Stimulated activated CD4-positive, alpha-beta T cell treated with anti-CD3 and anti-CD28 coated beads, Interleukin-2, amount 100 ng/mL, for 4 hours (primary cell): ENCODE measurements around the gene DACH1.

ENCODE experiments used
- DNase-seq: peaks from one replicate; pipeline ENCODE4 v3.0.0-alpha.2; 2020; ENCODE audit warnings: low read depth

DACH1 gene

GRCh38 chr13:71702253-71702652 lies 164.8 kb downstream of the DACH1 start:
- no peak for DNase-seq

- DNase-seq: no peak
Observed at GRCh38 chr13:71701741-71702140, 165.3 kb downstream of the DACH1 start.

GRCh38 chr13:71699342-71699741 lies 167.7 kb downstream of the DACH1 start:
- no peak for DNase-seq

- DNase-seq: no peak
Observed at GRCh38 chr13:71695662-71696061, 171.3 kb downstream of the DACH1 start.

GRCh38 chr13:71685072-71685471 lies 181.9 kb downstream of the DACH1 start:
- DNase-seq: no peak

GRCh38 chr13:71681901-71682613 lies 184.9 kb downstream of the DACH1 start:
- no peak for DNase-seq

GRCh38 chr13:71677124-71677523 lies 189.9 kb downstream of the DACH1 start:
- DNase-seq: no peak

- DNase-seq: no peak
Observed at GRCh38 chr13:71672512-71672911, 194.5 kb downstream of the DACH1 start.

GRCh38 chr13:71663431-71663830 lies 203.6 kb downstream of the DACH1 start:
- no peak for DNase-seq

- DNase-seq: no peak
Observed at GRCh38 chr13:71661921-71662320, 205.1 kb downstream of the DACH1 start.

GRCh38 chr13:71659404-71659803 lies 207.6 kb downstream of the DACH1 start:
- DNase-seq: no peak

- DNase-seq: no peak
Observed at GRCh38 chr13:71645467-71645866, 221.5 kb downstream of the DACH1 start.

GRCh38 chr13:71644579-71644978 lies 222.4 kb downstream of the DACH1 start:
- DNase-seq: no peak

- DNase-seq: no peak
Observed at GRCh38 chr13:71643448-71643860, 223.6 kb downstream of the DACH1 start.

GRCh38 chr13:71638751-71639150 lies 228.3 kb downstream of the DACH1 start:
- DNase-seq: no peak

- no peak for DNase-seq
Observed at GRCh38 chr13:71634602-71635443, 232.2 kb downstream of the DACH1 start.

- no peak for DNase-seq
Observed at GRCh38 chr13:71634182-71634581, 232.8 kb downstream of the DACH1 start.

- no peak for DNase-seq
Observed at GRCh38 chr13:71632721-71633120, 234.3 kb downstream of the DACH1 start.

- no peak for DNase-seq
Observed at GRCh38 chr13:71632206-71632605, 234.8 kb downstream of the DACH1 start.

- DNase-seq: no peak
Observed at GRCh38 chr13:71629167-71629566, 237.8 kb downstream of the DACH1 start.

GRCh38 chr13:71626421-71627117 lies 240.4 kb downstream of the DACH1 start:
- no peak for DNase-seq

- no peak for DNase-seq
Observed at GRCh38 chr13:71625694-71626093, 241.3 kb downstream of the DACH1 start.
